ENCODE results near the gene SET. TPM values are rescaled to one million over a fixed set of nuclear protein-coding genes. Genes with fewer than 3 reads are reported as not detected.

SET gene
- total RNA-seq, 1 experiment from 2014 or later, result 378 TPM

DNA sequence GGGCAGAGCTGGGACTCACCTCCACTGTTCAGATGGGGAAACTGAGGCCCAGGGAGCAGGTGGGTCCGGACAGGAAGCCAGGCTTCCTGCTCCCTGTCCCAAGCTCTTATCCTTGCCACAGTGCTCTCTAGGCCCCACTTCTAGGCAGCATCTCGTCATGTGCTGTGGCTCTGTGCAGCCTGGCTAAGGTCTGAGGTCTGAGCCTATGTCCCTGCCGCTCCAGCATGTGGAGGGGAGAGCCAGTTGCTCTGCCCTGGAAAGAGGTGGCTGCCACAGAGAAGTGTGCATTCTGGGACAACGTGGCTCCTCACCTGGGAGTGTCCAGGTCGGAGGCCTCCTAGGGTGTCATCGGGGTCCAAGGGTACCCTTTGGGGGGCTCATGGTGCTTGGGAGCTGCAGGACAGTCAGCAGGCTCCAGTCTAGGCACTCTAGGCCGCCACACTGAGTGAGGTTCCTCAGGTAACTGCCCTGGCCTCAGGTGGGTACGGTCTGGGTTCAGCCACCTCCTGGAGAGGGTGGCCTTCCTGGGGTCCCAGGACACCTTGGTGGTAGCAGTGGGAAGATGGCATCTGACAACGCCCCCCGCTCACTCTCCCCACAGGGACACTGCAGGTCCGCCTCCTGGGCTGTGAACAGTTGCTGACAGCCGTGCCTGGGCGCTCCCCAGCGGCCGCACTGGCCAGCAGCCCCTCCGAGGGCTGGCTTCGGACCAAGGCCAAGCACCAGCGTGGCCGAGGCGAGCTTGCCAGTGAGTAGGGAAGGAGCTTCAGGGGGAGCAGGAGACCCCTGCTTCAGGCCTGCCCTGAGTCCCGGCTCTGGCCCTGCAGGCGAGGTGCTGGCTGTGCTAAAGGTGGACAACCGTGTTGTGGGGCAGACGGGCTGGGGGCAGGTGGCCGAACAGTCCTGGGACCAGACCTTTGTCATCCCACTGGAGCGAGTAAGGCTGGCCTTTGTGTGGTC is 23.7 kb downstream of the SET start:
- DNase-seq, result no peak
- Histone ChIP-seq H3K27ac (ENCODE audit: low read length) (no peak overlapping the region), H4K20me1 (ENCODE audit: insufficient read depth, low read depth, low read length) (no peaks in the 10 kb centered on the region), H3K4me3 (ENCODE audit: low read length) (no peak overlapping the region), H3K9me2 (replicated peaks; ENCODE audit: insufficient read depth, low read length) (no peaks in the 10 kb centered on the region), H3K27me3 (ENCODE audit: low read length) (no peaks in the 10 kb centered on the region), H3K9ac (ENCODE audit: low read length) (no peak overlapping the region), H3K79me2 (ENCODE audit: low read length) (no peaks in the 10 kb centered on the region), H3K9me3 (ENCODE audit: low read length) (no peaks in the 10 kb centered on the region), H3K36me3 (ENCODE audit: insufficient read depth, low read length) (no peaks in the 10 kb centered on the region), H2AFZ (ENCODE audit: low read length) (no peak overlapping the region), H3K4me2 (ENCODE audit: low read depth, low read length, poor library complexity, severe bottlenecking) (no peak overlapping the region), H3K4me1 (ENCODE audit: low read length) (no peaks in the 10 kb centered on the region)

DNA sequence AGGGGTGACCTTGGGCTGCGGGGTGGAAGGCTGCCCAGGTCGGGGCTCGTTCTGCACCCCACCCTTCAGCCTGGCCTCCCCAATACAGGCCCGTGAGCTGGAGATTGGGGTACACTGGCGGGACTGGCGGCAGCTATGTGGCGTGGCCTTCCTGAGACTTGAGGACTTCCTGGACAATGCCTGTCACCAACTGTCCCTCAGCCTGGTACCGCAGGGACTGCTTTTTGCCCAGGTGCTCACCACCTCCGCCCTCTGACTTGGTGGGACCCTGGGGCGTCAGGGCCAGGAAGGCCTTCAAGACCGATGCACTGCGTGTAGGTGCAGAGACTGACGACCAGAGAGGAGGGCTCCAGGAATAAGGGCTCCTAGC is 24.4 kb downstream of the SET start:
- Histone ChIP-seq H3K27me3 (ENCODE audit: low read length) (no peaks in the 10 kb centered on the region), H3K4me3 (ENCODE audit: low read length) (no peak overlapping the region), H3K79me2 (ENCODE audit: low read length) (no peaks in the 10 kb centered on the region), H3K4me2 (ENCODE audit: low read depth, low read length, poor library complexity, severe bottlenecking) (no peak overlapping the region), H3K36me3 (ENCODE audit: insufficient read depth, low read length) (no peaks in the 10 kb centered on the region), H2AFZ (ENCODE audit: low read length) (no peak overlapping the region), H4K20me1 (ENCODE audit: insufficient read depth, low read depth, low read length) (no peaks in the 10 kb centered on the region), H3K9me3 (ENCODE audit: low read length) (no peaks in the 10 kb centered on the region), H3K4me1 (ENCODE audit: low read length) (no peaks in the 10 kb centered on the region), H3K27ac (ENCODE audit: low read length) (no peak overlapping the region), H3K9me2 (replicated peaks; ENCODE audit: insufficient read depth, low read length) (no peaks in the 10 kb centered on the region), H3K9ac (ENCODE audit: low read length) (no peak overlapping the region)
- DNase-seq, result no peak

DNA sequence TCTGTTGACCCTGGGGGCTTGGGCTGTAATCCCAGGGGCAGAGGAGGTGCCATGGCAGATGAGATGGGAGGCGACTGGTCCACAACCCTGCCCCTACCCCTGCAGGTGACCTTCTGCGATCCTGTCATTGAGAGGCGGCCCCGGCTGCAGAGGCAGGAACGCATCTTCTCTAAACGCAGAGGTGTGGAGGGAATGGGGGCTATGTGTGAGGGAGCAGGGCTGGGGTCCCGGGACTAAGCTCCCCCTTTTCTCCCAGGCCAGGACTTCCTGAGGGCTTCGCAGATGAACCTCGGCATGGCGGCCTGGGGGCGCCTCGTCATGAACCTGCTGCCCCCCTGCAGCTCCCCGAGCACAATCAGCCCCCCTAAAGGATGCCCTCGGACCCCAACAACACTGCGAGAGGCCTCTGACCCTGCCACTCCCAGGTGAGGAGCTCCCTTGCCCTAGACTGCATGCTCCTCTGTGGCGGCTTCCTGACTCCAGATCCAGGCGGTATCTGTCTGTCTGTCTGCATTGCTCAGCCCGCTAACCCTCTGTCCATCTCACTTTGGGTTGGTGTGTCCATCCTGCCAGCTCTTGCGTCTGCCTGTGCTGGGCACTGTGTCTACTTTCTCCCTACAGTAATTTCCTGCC is 25.0 kb downstream of the SET start:
- Histone ChIP-seq H3K4me2 (ENCODE audit: low read depth, low read length, poor library complexity, severe bottlenecking) (no peak overlapping the region), H3K9ac (ENCODE audit: low read length) (no peak overlapping the region), H4K20me1 (ENCODE audit: insufficient read depth, low read depth, low read length) (no peaks in the 10 kb centered on the region), H3K79me2 (ENCODE audit: low read length) (no peaks in the 10 kb centered on the region), H3K9me3 (ENCODE audit: low read length) (no peaks in the 10 kb centered on the region), H3K27ac (ENCODE audit: low read length) (no peak overlapping the region), H3K27me3 (ENCODE audit: low read length) (no peaks in the 10 kb centered on the region), H3K4me3 (ENCODE audit: low read length) (no peak overlapping the region), H3K4me1 (ENCODE audit: low read length) (no peaks in the 10 kb centered on the region), H3K36me3 (ENCODE audit: insufficient read depth, low read length) (no peaks in the 10 kb centered on the region), H2AFZ (ENCODE audit: low read length) (no peak overlapping the region), H3K9me2 (replicated peaks; ENCODE audit: insufficient read depth, low read length) (no peaks in the 10 kb centered on the region)
- no peak for DNase-seq

DNA sequence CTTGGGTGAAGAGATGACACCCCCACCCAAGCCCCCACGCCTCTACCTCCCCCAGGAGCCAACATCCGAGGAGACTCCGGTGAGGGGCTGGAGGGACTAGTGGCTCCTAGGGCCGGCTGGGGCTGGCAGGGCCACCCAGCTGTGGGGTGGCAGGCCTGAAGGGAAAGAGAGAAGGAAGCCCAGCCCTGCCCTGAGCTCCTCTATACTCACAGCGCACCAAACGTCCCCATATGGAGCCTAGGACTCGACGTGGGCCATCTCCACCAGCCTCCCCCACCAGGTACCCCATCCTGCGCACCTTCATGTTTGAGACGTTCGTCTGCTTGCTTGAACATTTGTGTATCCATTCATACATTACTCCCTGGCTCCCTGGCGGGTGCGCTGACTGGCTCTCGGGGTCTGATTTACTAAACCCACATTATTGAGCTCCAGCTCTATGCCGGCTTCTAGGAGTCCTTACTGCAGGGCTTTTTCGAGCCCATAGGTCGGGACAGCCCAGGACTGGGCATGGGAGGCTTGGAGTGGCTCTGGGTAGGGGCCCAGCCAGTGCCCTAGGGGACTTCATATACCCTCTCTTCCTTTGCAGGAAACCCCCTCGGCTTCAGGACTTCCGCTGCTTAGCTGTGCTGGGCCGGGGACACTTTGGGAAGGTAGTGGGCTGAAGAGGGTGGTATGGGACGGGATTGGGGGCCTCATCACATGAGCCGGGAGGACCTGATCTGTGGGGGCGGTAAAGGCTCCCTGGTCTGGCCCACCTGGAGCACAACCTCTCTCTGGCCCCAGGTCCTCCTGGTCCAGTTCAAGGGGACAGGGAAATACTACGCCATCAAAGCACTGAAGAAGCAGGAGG is 25.8 kb downstream of the SET start:
- no peak overlapping the region for H2AFZ ChIP-seq (ENCODE audit: low read length)
- H3K9me3 ChIP-seq (ENCODE audit: low read length), result no peaks in the 10 kb centered on the region
- no peaks in the 10 kb centered on the region for H3K4me1 ChIP-seq (ENCODE audit: low read length)
- no peak overlapping the region for H3K9ac ChIP-seq (ENCODE audit: low read length)
- no peaks in the 10 kb centered on the region for H3K79me2 ChIP-seq (ENCODE audit: low read length)
- H4K20me1 ChIP-seq (ENCODE audit: insufficient read depth, low read depth, low read length), result no peaks in the 10 kb centered on the region
- no peaks in the 10 kb centered on the region for H3K27me3 ChIP-seq (ENCODE audit: low read length)
- H3K4me3 ChIP-seq (ENCODE audit: low read length), result no peak overlapping the region
- no peak overlapping the region for H3K4me2 ChIP-seq (ENCODE audit: low read depth, low read length, poor library complexity, severe bottlenecking)
- H3K27ac ChIP-seq (ENCODE audit: low read length), result no peak overlapping the region
- no peaks in the 10 kb centered on the region for H3K36me3 ChIP-seq (ENCODE audit: insufficient read depth, low read length)
- no peaks in the 10 kb centered on the region for H3K9me2 ChIP-seq (replicated peaks; ENCODE audit: insufficient read depth, low read length)
- DNase-seq, result no peak

DNA sequence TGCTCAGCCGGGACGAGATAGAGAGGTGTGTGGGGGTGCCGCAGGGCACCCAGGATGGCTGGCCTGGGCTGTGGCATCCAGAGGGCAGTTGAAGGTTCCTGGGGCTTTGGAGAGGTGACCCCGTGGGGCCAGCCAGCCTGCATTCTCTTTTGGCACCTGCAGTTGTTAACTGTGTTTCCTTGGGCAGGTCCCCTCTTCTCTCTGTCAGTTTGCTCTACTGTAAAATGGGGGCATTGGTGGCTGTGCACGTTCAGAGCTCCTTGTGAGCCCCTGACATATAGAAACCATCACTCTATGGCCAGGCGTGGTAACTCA is 26.4 kb downstream of the SET start:
- Histone ChIP-seq H3K4me1 (ENCODE audit: low read length) (no peaks in the 10 kb centered on the region), H3K9me2 (replicated peaks; ENCODE audit: insufficient read depth, low read length) (no peaks in the 10 kb centered on the region), H3K9ac (ENCODE audit: low read length) (no peak overlapping the region), H4K20me1 (ENCODE audit: insufficient read depth, low read depth, low read length) (no peaks in the 10 kb centered on the region), H2AFZ (ENCODE audit: low read length) (no peak overlapping the region), H3K79me2 (ENCODE audit: low read length) (no peaks in the 10 kb centered on the region), H3K36me3 (ENCODE audit: insufficient read depth, low read length) (no peaks in the 10 kb centered on the region), H3K27ac (ENCODE audit: low read length) (no peak overlapping the region), H3K9me3 (ENCODE audit: low read length) (no peaks in the 10 kb centered on the region), H3K4me2 (ENCODE audit: low read depth, low read length, poor library complexity, severe bottlenecking) (no peak overlapping the region), H3K27me3 (ENCODE audit: low read length) (no peaks in the 10 kb centered on the region), H3K4me3 (ENCODE audit: low read length) (no peak overlapping the region)
- no peak for DNase-seq

DNA sequence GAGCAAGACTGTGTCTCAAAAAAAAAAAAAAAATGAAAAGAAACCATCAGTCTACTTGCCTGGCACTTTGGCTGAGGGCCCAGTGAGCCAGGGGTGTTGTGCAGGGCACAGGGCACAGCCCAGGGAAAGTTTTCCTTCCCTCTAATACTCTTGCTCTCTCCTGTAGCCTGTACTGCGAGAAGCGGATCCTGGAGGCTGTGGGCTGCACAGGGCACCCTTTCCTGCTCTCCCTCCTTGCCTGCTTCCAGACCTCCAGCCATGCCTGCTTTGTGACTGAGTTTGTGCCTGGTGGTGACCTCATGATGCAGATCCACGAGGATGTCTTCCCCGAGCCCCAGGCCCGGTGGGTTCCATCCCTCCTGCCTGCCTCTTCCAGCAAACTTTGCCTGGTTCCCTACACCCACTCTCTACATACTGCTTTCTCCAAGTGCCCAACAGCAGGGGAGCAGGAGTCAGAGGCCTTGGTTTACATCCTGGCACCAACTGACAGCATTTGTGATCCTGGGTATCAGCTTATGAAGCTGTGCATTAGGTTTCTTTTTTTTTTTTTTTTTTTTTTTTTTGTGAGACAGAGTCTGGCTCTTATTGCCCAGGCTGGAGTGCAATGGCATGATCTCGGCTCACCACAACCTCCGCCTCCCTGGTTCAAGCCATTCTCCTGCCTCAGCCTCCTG is 27.7 kb downstream of the SET start:
- H3K79me2 ChIP-seq (ENCODE audit: low read length), result no peaks in the 10 kb centered on the region
- H3K27ac ChIP-seq (ENCODE audit: low read length), result no peak overlapping the region
- no peaks in the 10 kb centered on the region for H3K9me2 ChIP-seq (replicated peaks; ENCODE audit: insufficient read depth, low read length)
- H3K36me3 ChIP-seq (ENCODE audit: insufficient read depth, low read length), result no peaks in the 10 kb centered on the region
- H2AFZ ChIP-seq (ENCODE audit: low read length), result no peak overlapping the region
- no peak overlapping the region for H3K9ac ChIP-seq (ENCODE audit: low read length)
- no peaks in the 10 kb centered on the region for H3K27me3 ChIP-seq (ENCODE audit: low read length)
- no peaks in the 10 kb centered on the region for H3K9me3 ChIP-seq (ENCODE audit: low read length)
- no peak overlapping the region for H3K4me2 ChIP-seq (ENCODE audit: low read depth, low read length, poor library complexity, severe bottlenecking)
- no peaks in the 10 kb centered on the region for H3K4me1 ChIP-seq (ENCODE audit: low read length)
- DNase-seq, result no peak
- no peak overlapping the region for H3K4me3 ChIP-seq (ENCODE audit: low read length)
- no peaks in the 10 kb centered on the region for H4K20me1 ChIP-seq (ENCODE audit: insufficient read depth, low read depth, low read length)

DNA sequence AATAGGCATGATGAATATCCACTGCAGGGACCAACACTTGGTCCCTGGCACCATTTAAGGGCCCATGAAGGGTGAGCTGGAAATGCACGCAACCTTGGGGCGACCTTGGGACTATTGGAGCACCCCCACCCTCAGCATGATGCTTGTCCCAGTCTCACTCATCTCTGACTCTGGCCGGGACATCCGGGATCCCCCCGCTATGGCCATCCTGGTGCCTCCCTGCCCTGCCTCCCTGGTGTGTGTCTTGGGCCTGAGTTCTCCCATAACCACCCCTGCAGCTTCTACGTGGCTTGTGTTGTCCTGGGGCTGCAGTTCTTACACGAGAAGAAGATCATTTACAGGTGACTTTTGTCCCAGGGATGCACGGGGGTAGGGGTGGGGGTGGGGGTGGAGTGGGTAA is 29.0 kb downstream of the SET start:
- no peak for DNase-seq
- Histone ChIP-seq H3K4me3 (ENCODE audit: low read length) (no peak overlapping the region), H3K79me2 (ENCODE audit: low read length) (peaks cover 8% of the 10 kb centered on the region), H3K27ac (ENCODE audit: low read length) (no peak overlapping the region), H3K9me2 (replicated peaks; ENCODE audit: insufficient read depth, low read length) (no peaks in the 10 kb centered on the region), H3K36me3 (ENCODE audit: insufficient read depth, low read length) (no peaks in the 10 kb centered on the region), H3K4me1 (ENCODE audit: low read length) (peaks cover 8% of the 10 kb centered on the region), H3K9me3 (ENCODE audit: low read length) (no peaks in the 10 kb centered on the region), H4K20me1 (ENCODE audit: insufficient read depth, low read depth, low read length) (no peaks in the 10 kb centered on the region), H3K4me2 (ENCODE audit: low read depth, low read length, poor library complexity, severe bottlenecking) (no peak overlapping the region), H3K9ac (ENCODE audit: low read length) (no peak overlapping the region), H2AFZ (ENCODE audit: low read length) (no peak overlapping the region), H3K27me3 (ENCODE audit: low read length) (no peaks in the 10 kb centered on the region)

DNA sequence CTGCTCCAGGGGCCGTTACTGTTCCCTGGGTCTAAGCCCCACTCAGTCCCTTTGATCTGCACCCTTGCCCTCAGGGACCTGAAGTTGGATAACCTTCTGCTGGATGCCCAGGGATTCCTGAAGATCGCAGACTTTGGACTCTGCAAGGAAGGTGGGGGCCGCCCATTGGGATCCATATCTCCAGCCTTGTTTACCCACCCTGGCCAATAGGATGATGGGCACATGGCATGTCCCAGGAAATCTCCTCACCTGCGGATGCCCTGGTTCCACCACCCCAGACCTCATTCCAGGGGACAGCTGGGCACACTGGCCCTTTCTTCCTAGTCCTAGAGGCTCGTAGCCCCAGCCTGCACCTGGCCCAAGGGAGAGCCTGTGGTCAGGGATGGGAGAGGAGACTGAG is 29.5 kb downstream of the SET start:
- no peaks in the 10 kb centered on the region for H4K20me1 ChIP-seq (ENCODE audit: insufficient read depth, low read depth, low read length)
- DNase-seq, result no peak
- no peaks in the 10 kb centered on the region for H3K36me3 ChIP-seq (ENCODE audit: insufficient read depth, low read length)
- H3K9ac ChIP-seq (ENCODE audit: low read length), result no peak overlapping the region
- H3K9me2 ChIP-seq (replicated peaks; ENCODE audit: insufficient read depth, low read length), result no peaks in the 10 kb centered on the region
- H3K27me3 ChIP-seq (ENCODE audit: low read length), result no peaks in the 10 kb centered on the region
- H3K9me3 ChIP-seq (ENCODE audit: low read length), result no peaks in the 10 kb centered on the region
- H3K4me1 ChIP-seq (ENCODE audit: low read length), result peaks cover 11% of the 10 kb centered on the region
- no peak overlapping the region for H3K4me2 ChIP-seq (ENCODE audit: low read depth, low read length, poor library complexity, severe bottlenecking)
- H3K27ac ChIP-seq (ENCODE audit: low read length), result no peak overlapping the region
- no peak overlapping the region for H2AFZ ChIP-seq (ENCODE audit: low read length)
- peaks cover 12% of the 10 kb centered on the region for H3K79me2 ChIP-seq (ENCODE audit: low read length)
- no peak overlapping the region for H3K4me3 ChIP-seq (ENCODE audit: low read length)
